Endodermal cell (in vitro differentiated cells): ENCODE measurements around the gene LAMTOR1. TPM values are rescaled to one million over a fixed set of nuclear protein-coding genes. Genes with fewer than 3 reads are reported as not detected.

Experiments
- DNase-seq: peaks from one replicate; pipeline ENCODE4 v3.0.0-alpha.2; 2017
- H3K27ac ChIP-seq: 2 replicates; pipeline ENCODE4 v1.5.1; 2013; ENCODE audit warnings: mild to moderate bottlenecking, low read depth, low read length, moderate library complexity
- H3K27me3 ChIP-seq: 2 replicates; pipeline ENCODE4 v1.6.1; 2013; ENCODE audit warnings: mild to moderate bottlenecking, low read length, moderate library complexity; ENCODE audit not compliant: insufficient read depth, control insufficient read depth, poor library complexity, severe bottlenecking
- H3K36me3 ChIP-seq: 2 replicates; pipeline ENCODE4 v1.7.0; 2013; ENCODE audit warnings: mild to moderate bottlenecking, low read length, moderate library complexity; ENCODE audit not compliant: control insufficient read depth, insufficient read depth
- H3K4me1 ChIP-seq: one replicate; pipeline ENCODE4 v1.7.0; 2013; ENCODE audit warnings: low read length; ENCODE audit not compliant: control insufficient read depth, insufficient read depth
- H3K4me3 ChIP-seq: 2 replicates; pipeline ENCODE4 v1.5.1; 2013; ENCODE audit warnings: mild to moderate bottlenecking, low read length, moderate library complexity
- H3K9ac ChIP-seq: 2 replicates; pipeline ENCODE4 v1.6.1; 2013; ENCODE audit warnings: mild to moderate bottlenecking, low read length, moderate library complexity; ENCODE audit not compliant: poor library complexity, severe bottlenecking; ENCODE audit errors: extremely low read depth
- H3K9me3 ChIP-seq: 2 replicates; pipeline ENCODE4 v1.6.1; 2013; ENCODE audit warnings: mild to moderate bottlenecking, low read length, moderate library complexity; ENCODE audit not compliant: control insufficient read depth
- H3K27ac Mint-ChIP-seq: 2 replicates; pipeline ENCODE4 v1.8.0; 2020; ENCODE audit warnings: mixed read lengths
- H3K27me3 Mint-ChIP-seq: 2 replicates; pipeline ENCODE4 v1.8.0; 2021; ENCODE audit warnings: mild to moderate bottlenecking, mixed read lengths; ENCODE audit not compliant: insufficient read depth
- H3K36me3 Mint-ChIP-seq: 2 replicates; pipeline ENCODE4 v1.8.0; 2020; ENCODE audit warnings: low read depth, mixed read lengths
- H3K4me1 Mint-ChIP-seq: 2 replicates; pipeline ENCODE4 v1.8.0; 2020; ENCODE audit warnings: mixed read lengths
- H3K4me3 Mint-ChIP-seq: 2 replicates; pipeline ENCODE4 v1.8.0; 2020; ENCODE audit warnings: mild to moderate bottlenecking, moderate library complexity, mixed read lengths
- H3K9me3 Mint-ChIP-seq: 2 replicates; pipeline ENCODE4 v1.8.0; 2020; ENCODE audit warnings: mild to moderate bottlenecking, mixed read lengths
- WGBS, 2 experiments: methylation state at CpG; one replicate each; pipeline versions ENCODE4 v1.1.5 to v1.1.7; 2013; ENCODE audit warnings: missing lambda C conversion rate in 2 of 2, mixed read lengths in 1 of 2; ENCODE audit not compliant: insufficient coverage in 1 of 2, insufficient read length in 1 of 2; 5-methylcytosine and 5-hydroxymethylcytosine counted together
- total RNA-seq, 2 donors: library from RNA; stranded (reverse); fragmentation: NEBNext Ultra II Directional in 1 of 2; extraction: Animal tissue kit (Norgen Biotek cat#: 25700) in 1 of 2; gene quantifications; 2 replicates in 1 of 2; 3 replicates in 1 of 2; pipeline ENCODE4 v1.2.1, GENCODE V29; 2021
- TF ChIP-seq, protein P1 (sequence below): fragments of 200-600 bp; sonication (generic); conservative IDR thresholded peaks from 2 replicates; pipeline ENCODE4 v1.5.0; 2021; ENCODE audit warnings: antibody characterized with exemption, mild to moderate bottlenecking

LAMTOR1 gene
- total RNA-seq, 2 donors from 2014 or later: 92.0 to 104 TPM

DNA sequence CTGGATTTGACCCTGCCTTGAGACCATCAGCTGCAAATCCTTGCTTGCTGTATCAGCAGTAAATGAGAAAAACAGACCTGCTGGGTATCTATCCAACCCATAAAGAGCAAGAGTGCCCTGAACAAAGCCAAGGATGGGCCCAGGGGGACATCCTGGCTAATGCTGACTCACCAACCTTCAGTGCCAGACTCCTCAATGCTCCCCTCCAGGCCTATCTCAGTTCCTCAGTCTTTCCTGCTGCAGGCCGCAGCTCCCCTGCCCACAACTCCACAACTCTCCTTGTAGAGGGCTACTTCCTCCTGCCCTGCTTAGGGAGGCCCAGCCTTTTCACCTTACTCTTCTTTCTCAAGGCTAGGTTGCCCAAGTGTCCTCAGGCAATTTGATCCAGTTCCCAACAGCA, 2.6 kb downstream of the LAMTOR1 start:
- no peak overlapping the region for H3K9ac ChIP-seq
- Mint-ChIP-seq H3K4me3 (no peak overlapping the region), H3K36me3 (peaks cover 42% of the 10 kb centered on the region), H3K9me3 (peaks cover 3% of the 10 kb centered on the region), H3K4me1 (peaks cover 20% of the 10 kb centered on the region), H3K27ac (peak overlapping the region; percentile 70), H3K27me3 (no peaks in the 10 kb centered on the region)
- H3K27ac ChIP-seq: no peak overlapping the region
- no peaks in the 10 kb centered on the region for H3K9me3 ChIP-seq
- peaks cover 50% of the 10 kb centered on the region for H3K36me3 ChIP-seq
- 98 to 100% methylated on average over 1 of the region's 1 CpG for WGBS, 2 experiments
- no peak overlapping the region for H3K4me3 ChIP-seq
- H3K27me3 ChIP-seq: no peaks in the 10 kb centered on the region
- no peaks in the 10 kb centered on the region for H3K4me1 ChIP-seq
- TF ChIP-seq, protein P1, sequence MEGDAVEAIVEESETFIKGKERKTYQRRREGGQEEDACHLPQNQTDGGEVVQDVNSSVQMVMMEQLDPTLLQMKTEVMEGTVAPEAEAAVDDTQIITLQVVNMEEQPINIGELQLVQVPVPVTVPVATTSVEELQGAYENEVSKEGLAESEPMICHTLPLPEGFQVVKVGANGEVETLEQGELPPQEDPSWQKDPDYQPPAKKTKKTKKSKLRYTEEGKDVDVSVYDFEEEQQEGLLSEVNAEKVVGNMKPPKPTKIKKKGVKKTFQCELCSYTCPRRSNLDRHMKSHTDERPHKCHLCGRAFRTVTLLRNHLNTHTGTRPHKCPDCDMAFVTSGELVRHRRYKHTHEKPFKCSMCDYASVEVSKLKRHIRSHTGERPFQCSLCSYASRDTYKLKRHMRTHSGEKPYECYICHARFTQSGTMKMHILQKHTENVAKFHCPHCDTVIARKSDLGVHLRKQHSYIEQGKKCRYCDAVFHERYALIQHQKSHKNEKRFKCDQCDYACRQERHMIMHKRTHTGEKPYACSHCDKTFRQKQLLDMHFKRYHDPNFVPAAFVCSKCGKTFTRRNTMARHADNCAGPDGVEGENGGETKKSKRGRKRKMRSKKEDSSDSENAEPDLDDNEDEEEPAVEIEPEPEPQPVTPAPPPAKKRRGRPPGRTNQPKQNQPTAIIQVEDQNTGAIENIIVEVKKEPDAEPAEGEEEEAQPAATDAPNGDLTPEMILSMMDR: no peak
- DNase-seq: no peak

DNA sequence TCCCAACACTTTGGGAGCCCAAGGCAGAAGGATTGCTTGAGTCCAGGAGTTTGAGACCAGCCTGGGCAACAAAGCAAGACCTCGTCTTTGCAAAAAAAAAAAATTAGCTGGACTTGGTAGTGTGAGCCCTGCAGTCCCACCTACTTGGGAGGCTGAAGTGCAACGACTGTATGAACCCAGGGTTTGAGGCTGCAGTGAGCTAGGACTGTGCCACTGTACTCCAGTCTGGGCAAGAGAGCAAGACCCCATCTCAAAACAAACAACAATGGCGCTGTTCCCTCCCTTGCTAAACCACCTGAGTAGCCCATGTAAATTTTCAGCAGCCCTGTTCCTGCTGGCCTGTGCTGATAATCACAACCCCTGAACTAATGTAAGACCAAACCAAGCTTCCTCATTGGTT, 3.1 kb downstream of the LAMTOR1 start:
- H3K27me3 Mint-ChIP-seq: no peaks in the 10 kb centered on the region
- DNase-seq: no peak
- Histone ChIP-seq H3K36me3 (peaks cover 53% of the 10 kb centered on the region), H3K9me3 (no peaks in the 10 kb centered on the region), H3K4me3 (no peak overlapping the region), H3K9ac (no peak overlapping the region), H3K4me1 (no peaks in the 10 kb centered on the region), H3K27ac (no peak overlapping the region), H3K27me3 (no peaks in the 10 kb centered on the region)
- peaks cover 46% of the 10 kb centered on the region for H3K36me3 Mint-ChIP-seq
- TF ChIP-seq, protein P1: no peak
- H3K27ac Mint-ChIP-seq: no peak overlapping the region
- H3K9me3 Mint-ChIP-seq: peaks cover 3% of the 10 kb centered on the region
- WGBS, 2 experiments: 89 to 93% methylated on average over 3 of the region's 3 CpGs
- H3K4me3 Mint-ChIP-seq: no peak overlapping the region
- peaks cover 20% of the 10 kb centered on the region for H3K4me1 Mint-ChIP-seq

DNA sequence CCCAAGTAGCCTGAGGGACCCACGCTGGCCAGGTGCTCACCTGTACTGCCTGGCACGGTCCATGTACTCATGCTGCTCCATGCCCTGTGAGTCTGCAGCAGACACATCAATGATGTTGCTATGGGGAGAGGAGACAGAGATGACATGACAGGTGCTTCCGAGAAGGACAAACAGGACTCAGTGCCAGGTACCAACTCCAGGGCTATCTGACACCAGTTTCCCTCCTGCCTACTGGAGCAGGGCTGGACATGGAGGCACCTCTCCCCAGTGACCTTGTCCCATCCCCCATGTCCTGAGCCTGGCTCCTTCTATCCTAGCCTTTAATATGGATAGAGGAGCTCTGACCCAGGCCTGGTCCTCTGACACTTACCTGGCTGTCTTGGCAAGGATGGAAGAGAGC, 4.4 kb downstream of the LAMTOR1 start:
- Mint-ChIP-seq H3K36me3 (peaks cover 54% of the 10 kb centered on the region), H3K4me3 (no peak overlapping the region), H3K27me3 (no peaks in the 10 kb centered on the region)

More for the DNA sequence above, 4.4 kb downstream of the LAMTOR1 start:
- 95 to 97% methylated on average over 2 to 3 of the region's 3 CpGs for WGBS, 2 experiments
- Histone ChIP-seq H3K4me1 (no peaks in the 10 kb centered on the region), H3K4me3 (no peak overlapping the region), H3K27ac (no peak overlapping the region), H3K9me3 (no peaks in the 10 kb centered on the region), H3K36me3 (peaks cover 62% of the 10 kb centered on the region), H3K9ac (no peak overlapping the region), H3K27me3 (no peaks in the 10 kb centered on the region)
- TF ChIP-seq, protein P1: no peak
- DNase-seq: no peak
- Mint-ChIP-seq H3K27ac (no peak overlapping the region), H3K4me1 (peaks cover 20% of the 10 kb centered on the region), H3K9me3 (peaks cover 3% of the 10 kb centered on the region)
